HL-60/S4 treated with retinoic acid at 250 ng/mL for 4 days and 3 days (cell line): ENCODE data around the gene SYNPO2.

Experiments used
- in situ Hi-C: fragments of 300-500 bp; cut with MboI; formaldehyde crosslinking; loops from 2 replicates; pipeline ENCODE4 v1.7.0; 2022; ENCODE audit warnings: low sequenced_read_pairs

Gene SYNPO2

GRCh38 chr4:118923891-118924290 is 35.2 kb downstream of the SYNPO2 start:
- in situ Hi-C loops: no loop called here

- in situ Hi-C loops: no loop called here
These were observed 39.3 kb downstream of the SYNPO2 start for GRCh38 chr4:118927974-118928373.

GRCh38 chr4:118930255-118930654 is 41.6 kb downstream of the SYNPO2 start:
- in situ Hi-C loops: no loop called here

- in situ Hi-C loops: no loop called here
These were observed 43.1 kb downstream of the SYNPO2 start for GRCh38 chr4:118931786-118932185.

- in situ Hi-C loops: no loop called here
These were observed 47.2 kb downstream of the SYNPO2 start for GRCh38 chr4:118935819-118936218.

- in situ Hi-C loops: no loop called here
These were observed 47.8 kb downstream of the SYNPO2 start for GRCh38 chr4:118936406-118936805.

- in situ Hi-C loops: no loop called here
These were observed 50.6 kb downstream of the SYNPO2 start for GRCh38 chr4:118939169-118939783.

GRCh38 chr4:118941149-118941548 is 52.5 kb downstream of the SYNPO2 start:
- in situ Hi-C loops: no loop called here

- in situ Hi-C loops: no loop called here
These were observed 53.1 kb downstream of the SYNPO2 start for GRCh38 chr4:118941799-118942198.

GRCh38 chr4:118942465-118942864 is 53.8 kb downstream of the SYNPO2 start:
- in situ Hi-C loops: no loop called here

GRCh38 chr4:118947095-118947494 is 58.4 kb downstream of the SYNPO2 start:
- in situ Hi-C loops: no loop called here

- in situ Hi-C loops: no loop called here
These were observed 60.0 kb downstream of the SYNPO2 start for GRCh38 chr4:118948545-118949144.

GRCh38 chr4:118950224-118950623 is 61.6 kb downstream of the SYNPO2 start:
- in situ Hi-C loops: no loop called here

- in situ Hi-C loops: no loop called here
These were observed 62.4 kb downstream of the SYNPO2 start for GRCh38 chr4:118950929-118951570.

GRCh38 chr4:118953276-118953675 is 64.6 kb downstream of the SYNPO2 start:
- in situ Hi-C loops: no loop called here

GRCh38 chr4:118954246-118954645 is 65.6 kb downstream of the SYNPO2 start:
- in situ Hi-C loops: no loop called here

- in situ Hi-C loops: no loop called here
These were observed 66.9 kb downstream of the SYNPO2 start for GRCh38 chr4:118955515-118955914.

GRCh38 chr4:118957722-118958445 is 69.2 kb downstream of the SYNPO2 start:
- in situ Hi-C loops: no loop called here

- in situ Hi-C loops: no loop called here
These were observed 73.9 kb downstream of the SYNPO2 start for GRCh38 chr4:118962540-118962939.

GRCh38 chr4:118964891-118965411 is 76.3 kb downstream of the SYNPO2 start:
- in situ Hi-C loops: no loop called here

GRCh38 chr4:118967393-118967792 is 78.7 kb downstream of the SYNPO2 start:
- in situ Hi-C loops: no loop called here
